Fibroblast of lung (primary cell): ENCODE results near the gene SORCS2. TPM values are rescaled to one million over a fixed set of nuclear protein-coding genes. Genes with fewer than 3 reads are reported as not detected.
A peak's percentile ranks its signal among the peaks of the same experiment; 100 is the strongest.

Experiments
- DNase-seq, 2 donors: peaks; one replicate each; pipeline versions ENCODE4 v3.0.0 to v3.0.0-alpha.2; 2010; ENCODE audit warnings: low read depth in 2 of 2
- H2AFZ ChIP-seq: 2 replicates; pipeline ENCODE4 v1.5.1; 2012; ENCODE audit warnings: low read length, control low read depth, inconsistent platforms
- H3K27ac ChIP-seq: 2 replicates; pipeline ENCODE4 v1.5.1; 2011; ENCODE audit warnings: low read length, control low read depth; ENCODE audit not compliant: insufficient read depth
- H3K27me3 ChIP-seq: 2 replicates; pipeline ENCODE4 v1.5.1; 2011; ENCODE audit warnings: mild to moderate bottlenecking, low read length; ENCODE audit not compliant: control insufficient read depth, insufficient read depth
- H3K36me3 ChIP-seq: 2 replicates; pipeline ENCODE4 v1.5.1; 2011; ENCODE audit warnings: low read length; ENCODE audit not compliant: control insufficient read depth, insufficient read depth
- H3K4me1 ChIP-seq: 2 replicates; pipeline ENCODE4 v1.5.1; 2011; ENCODE audit warnings: low read length; ENCODE audit not compliant: control insufficient read depth, insufficient read depth; ENCODE audit errors: extremely low read depth
- H3K4me2 ChIP-seq: 2 replicates; pipeline ENCODE4 v1.5.1; 2011; ENCODE audit warnings: low read length, control low read depth; ENCODE audit not compliant: insufficient read depth; ENCODE audit errors: extremely low read depth
- H3K4me3 ChIP-seq, 4 experiments: fragments of 200-600 bp in 1 of 4; sonication (generic) in 1 of 4; replicated peaks in 1 of 4; 2 replicates each; pipeline ENCODE4 v1.5.1; 2011 to 2016; ENCODE audit warnings: low read length in 4 of 4, low read depth in 3 of 4, mild to moderate bottlenecking in 3 of 4, control low read depth in 2 of 4, inconsistent platforms in 1 of 4, mixed read lengths in 1 of 4; ENCODE audit not compliant: insufficient read depth in 1 of 4; ENCODE audit errors: control extremely low read depth in 1 of 4
- H3K79me2 ChIP-seq: 2 replicates; pipeline ENCODE4 v1.5.1; 2012; ENCODE audit warnings: mild to moderate bottlenecking, low read length, inconsistent platforms; ENCODE audit not compliant: control insufficient read depth, insufficient read depth
- H3K9ac ChIP-seq: 2 replicates; pipeline ENCODE4 v1.5.1; 2011; ENCODE audit warnings: mild to moderate bottlenecking, low read length, control low read depth; ENCODE audit not compliant: insufficient read depth
- H3K9me3 ChIP-seq: 2 replicates; pipeline ENCODE4 v1.5.1; 2012; ENCODE audit warnings: low read depth, low read length; ENCODE audit not compliant: control insufficient read depth, insufficient read depth
- H4K20me1 ChIP-seq: 2 replicates; pipeline ENCODE4 v1.5.1; 2011; ENCODE audit warnings: low read length; ENCODE audit not compliant: control insufficient read depth, insufficient read depth; ENCODE audit errors: extremely low read depth
- EZH2 ChIP-seq: IDR thresholded peaks from 2 replicates; pipeline ENCODE4 v1.5.1; 2012; ENCODE audit warnings: low read length, control low read depth, mild to moderate bottlenecking; ENCODE audit errors: missing control alignments
- polyA plus RNA-seq, 2 donors: library from polyadenylated mRNA; depleted of rRNA in 1 of 2; stranded (reverse) in 1 of 2; unstranded in 1 of 2; fragments of >200 nt; gene quantifications; 2 replicates each; pipeline ENCODE4 v1.2.1, GENCODE V29; 2011 to 2012; ENCODE audit warnings: missing spikeins in 1 of 2
- total RNA-seq: library from RNA; depleted of rRNA; stranded (reverse); fragments of >200 nt; gene quantifications from 2 replicates; pipeline ENCODE4 v1.2.1, GENCODE V29; 2014
- TF ChIP-seq, protein P1 (sequence below), 2 donors: IDR thresholded peaks in 1 of 2; conservative IDR thresholded peaks in 1 of 2; 1 replicate in 1 of 2; 2 replicates in 1 of 2; pipeline ENCODE4 v1.5.1; 2011 to 2012; ENCODE audit warnings: low read length in 2 of 2, control low read depth in 1 of 2, inconsistent platforms in 1 of 2, low read depth in 1 of 2, mild to moderate bottlenecking in 1 of 2

Gene SORCS2
- total and polyA plus RNA-seq, 2 donors (not counting 1 experiment from before 2014, with no cell fraction given): 0.17 to 0.41 TPM

- TF ChIP-seq, protein P1, sequence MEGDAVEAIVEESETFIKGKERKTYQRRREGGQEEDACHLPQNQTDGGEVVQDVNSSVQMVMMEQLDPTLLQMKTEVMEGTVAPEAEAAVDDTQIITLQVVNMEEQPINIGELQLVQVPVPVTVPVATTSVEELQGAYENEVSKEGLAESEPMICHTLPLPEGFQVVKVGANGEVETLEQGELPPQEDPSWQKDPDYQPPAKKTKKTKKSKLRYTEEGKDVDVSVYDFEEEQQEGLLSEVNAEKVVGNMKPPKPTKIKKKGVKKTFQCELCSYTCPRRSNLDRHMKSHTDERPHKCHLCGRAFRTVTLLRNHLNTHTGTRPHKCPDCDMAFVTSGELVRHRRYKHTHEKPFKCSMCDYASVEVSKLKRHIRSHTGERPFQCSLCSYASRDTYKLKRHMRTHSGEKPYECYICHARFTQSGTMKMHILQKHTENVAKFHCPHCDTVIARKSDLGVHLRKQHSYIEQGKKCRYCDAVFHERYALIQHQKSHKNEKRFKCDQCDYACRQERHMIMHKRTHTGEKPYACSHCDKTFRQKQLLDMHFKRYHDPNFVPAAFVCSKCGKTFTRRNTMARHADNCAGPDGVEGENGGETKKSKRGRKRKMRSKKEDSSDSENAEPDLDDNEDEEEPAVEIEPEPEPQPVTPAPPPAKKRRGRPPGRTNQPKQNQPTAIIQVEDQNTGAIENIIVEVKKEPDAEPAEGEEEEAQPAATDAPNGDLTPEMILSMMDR (conservative IDR thresholded peaks at IDR 0.05 in 1 of 2, IDR thresholded peaks at IDR 0.05 in 1 of 2; ENCODE audit: low read depth in 1 of 2, low read length in 2 of 2): no peak
- TF ChIP-seq EZH2: no peak
- Histone ChIP-seq H3K4me1 (peaks cover 22% of the 10 kb centered on the region), H3K79me2 (no peaks in the 10 kb centered on the region), H2AFZ (no peak overlapping the region), H3K36me3 (no peaks in the 10 kb centered on the region), H3K27me3 (no peaks in the 10 kb centered on the region), H3K9me3 (no peaks in the 10 kb centered on the region), H3K27ac (no peak overlapping the region), H3K4me2 (no peak overlapping the region), H4K20me1 (no peaks in the 10 kb centered on the region), H3K9ac (no peak overlapping the region), H3K4me3 (no peak overlapping the region)
- peak in 1 of 2 donors; percentile 12 for DNase-seq
Measured at GRCh38 chr4:7646384-7647061, 454.2 kb downstream of the SORCS2 start.

- H3K9ac ChIP-seq: no peak overlapping the region
- no peak overlapping the region for H3K27ac ChIP-seq
- TF ChIP-seq EZH2: no peak
- TF ChIP-seq, protein P1 (conservative IDR thresholded peaks at IDR 0.05 in 1 of 2, IDR thresholded peaks at IDR 0.05 in 1 of 2; ENCODE audit: low read depth in 1 of 2, low read length in 2 of 2): no peak
- no peak overlapping the region for H3K4me2 ChIP-seq
- H4K20me1 ChIP-seq: no peaks in the 10 kb centered on the region
- no peak for DNase-seq
- H3K27me3 ChIP-seq: no peaks in the 10 kb centered on the region
- no peaks in the 10 kb centered on the region for H3K36me3 ChIP-seq
- H3K79me2 ChIP-seq: no peaks in the 10 kb centered on the region
- no peak overlapping the region for H3K4me3 ChIP-seq
- no peaks in the 10 kb centered on the region for H3K9me3 ChIP-seq
- H2AFZ ChIP-seq: no peak overlapping the region
- H3K4me1 ChIP-seq: peaks cover 22% of the 10 kb centered on the region
Measured at GRCh38 chr4:7647186-7647585, 454.8 kb downstream of the SORCS2 start.

GRCh38 chr4:7647600-7648543, 455.5 kb downstream of the SORCS2 start:
- no peak for TF ChIP-seq EZH2

More at GRCh38 chr4:7647600-7648543, 455.5 kb downstream of the SORCS2 start:
- Histone ChIP-seq H2AFZ (no peak overlapping the region), H3K36me3 (no peaks in the 10 kb centered on the region), H3K9ac (no peak overlapping the region), H3K27ac (no peak overlapping the region), H3K4me2 (peak overlapping the region; percentile 15), H3K9me3 (no peaks in the 10 kb centered on the region), H4K20me1 (no peaks in the 10 kb centered on the region), H3K4me3 (no peak overlapping the region), H3K4me1 (peaks cover 22% of the 10 kb centered on the region), H3K27me3 (no peaks in the 10 kb centered on the region), H3K79me2 (no peaks in the 10 kb centered on the region)
- peak; percentile 55 to 68 for DNase-seq
